GM19395 (cell line): ENCODE results near the gene MMP20.

Experiments
- ATAC-seq: cut with Tn5 transposase; IDR thresholded peaks from one replicate; pipeline ENCODE4 v1.9.1; 2021; ENCODE audit warnings: mild to moderate bottlenecking, moderate library complexity; ENCODE audit not compliant: unreplicated experiment

MMP20 gene

GRCh38 chr11:102592634-102593581 is 32.2 kb downstream of the MMP20 start:
- ATAC-seq: no peak

GRCh38 chr11:102592131-102592530 is 33.0 kb downstream of the MMP20 start:
- no peak for ATAC-seq

GRCh38 chr11:102591160-102591718 is 33.9 kb downstream of the MMP20 start:
- no peak for ATAC-seq

- ATAC-seq: no peak
Measured at GRCh38 chr11:102590276-102591049, 34.7 kb downstream of the MMP20 start.

- peak; percentile 74 for ATAC-seq
Measured at GRCh38 chr11:102589047-102589459, 36.1 kb downstream of the MMP20 start.

GRCh38 chr11:102587722-102588121 is 37.4 kb downstream of the MMP20 start:
- ATAC-seq: no peak

- ATAC-seq: no peak
Measured at GRCh38 chr11:102583141-102583873, 41.8 kb downstream of the MMP20 start.

GRCh38 chr11:102582140-102582539 is 43.0 kb downstream of the MMP20 start:
- ATAC-seq: no peak

- no peak for ATAC-seq
Measured at GRCh38 chr11:102581066-102581465, 44.1 kb downstream of the MMP20 start.

GRCh38 chr11:102580185-102580951 is 44.8 kb downstream of the MMP20 start:
- no peak for ATAC-seq

- no peak for ATAC-seq
Measured at GRCh38 chr11:102577723-102578122, 47.4 kb downstream of the MMP20 start.

- peak; percentile 63 for ATAC-seq
Measured at GRCh38 chr11:102577182-102577581, 48.0 kb downstream of the MMP20 start.

- no peak for ATAC-seq
Measured at GRCh38 chr11:102576350-102576749, 48.8 kb downstream of the MMP20 start.

GRCh38 chr11:102575012-102575411 is 50.1 kb downstream of the MMP20 start:
- no peak for ATAC-seq

GRCh38 chr11:102573851-102574250 is 51.3 kb downstream of the MMP20 start:
- no peak for ATAC-seq

GRCh38 chr11:102572554-102573220 is 52.4 kb downstream of the MMP20 start:
- no peak for ATAC-seq

- no peak for ATAC-seq
Measured at GRCh38 chr11:102568851-102569250, 56.3 kb downstream of the MMP20 start.

GRCh38 chr11:102566112-102566511 is 59.0 kb downstream of the MMP20 start:
- ATAC-seq: no peak

- ATAC-seq: peak; percentile 69
Measured at GRCh38 chr11:102564110-102564509, 61.0 kb downstream of the MMP20 start.

GRCh38 chr11:102561636-102562035 is 63.5 kb downstream of the MMP20 start:
- ATAC-seq: no peak
